A673 (cell line): ENCODE measurements around the gene PTGDS.

Source experiments
- CTCF ChIP-seq: fragments of 300-800, 200-600 bp; sonication (generic); conservative IDR thresholded peaks from 2 replicates; pipeline ENCODE4 v1.5.1; 2017; ENCODE audit warnings: low read depth, mild to moderate bottlenecking, antibody characterized with exemption, low read length, moderate library complexity, mixed read lengths
- EZH2 ChIP-seq: fragments of 200-600 bp; sonication (generic); IDR thresholded peaks from 2 replicates; pipeline ENCODE4 v1.6.1; 2017; ENCODE audit warnings: borderline replicate concordance, low read depth, mild to moderate bottlenecking, mixed read lengths, antibody characterized with exemption, low read length; ENCODE audit not compliant: poor library complexity, severe bottlenecking

GRCh38 chr9:137027369-137028262 lies 50.3 kb downstream of the PTGDS start, which contains the start of gene ABCA2:
- TF ChIP-seq CTCF: no peak
- TF ChIP-seq EZH2: no peak
